Activated T-helper 1 cell treated with anti-CD3 and anti-CD28 coated beads, Interleukin-2, amount 50 U/mL, for 16 hours (primary cell): ENCODE measurements around the gene MEF2D.

Experiments
- DNase-seq, 2 donors: peaks; one replicate each; pipeline ENCODE4 v3.0.0-alpha.2; 2020; ENCODE audit warnings: low read depth in 1 of 2, low spot score in 1 of 2

Gene MEF2D

DNA sequence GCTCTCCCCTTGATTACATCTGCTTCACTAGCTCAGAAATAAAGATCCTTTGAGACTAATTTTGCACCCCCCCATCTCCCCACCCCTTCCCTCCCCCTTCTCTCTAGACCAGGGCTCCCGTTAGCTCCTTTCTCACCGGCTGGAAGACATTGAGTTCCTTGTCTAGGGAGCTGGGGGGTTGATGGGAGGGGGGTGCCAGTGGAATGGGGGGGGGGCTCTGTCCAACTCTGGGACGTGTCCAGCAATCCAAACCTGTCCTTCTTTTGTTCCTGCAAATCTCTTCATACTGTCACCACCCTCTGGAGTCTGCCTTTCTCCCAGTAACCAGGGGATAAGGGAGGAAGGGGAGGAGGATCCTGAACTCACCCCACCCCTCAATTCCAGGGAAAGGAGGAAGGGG, 69.7 kb downstream of the MEF2D start:
- no peak for DNase-seq

DNA sequence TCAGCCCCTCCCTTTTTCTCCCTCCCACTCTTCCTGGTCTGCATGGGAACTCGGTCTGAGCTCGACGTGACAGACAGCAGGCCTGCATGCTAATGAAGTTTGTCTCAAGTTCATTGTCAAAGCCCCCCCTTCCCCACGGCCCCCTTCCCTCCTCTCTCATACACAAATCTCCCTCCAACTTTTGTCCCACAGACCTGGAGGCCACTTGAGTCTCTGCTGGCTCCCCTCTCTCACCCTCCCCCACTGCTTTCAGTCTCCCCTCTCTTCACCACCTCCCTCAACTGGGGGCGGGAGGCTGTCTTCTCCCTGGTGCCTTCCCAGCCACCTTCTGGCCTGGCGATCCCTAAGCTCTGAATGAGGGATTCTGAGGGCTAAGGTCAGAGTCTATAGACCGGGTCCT, 70.3 kb downstream of the MEF2D start:
- DNase-seq: no peak

DNA sequence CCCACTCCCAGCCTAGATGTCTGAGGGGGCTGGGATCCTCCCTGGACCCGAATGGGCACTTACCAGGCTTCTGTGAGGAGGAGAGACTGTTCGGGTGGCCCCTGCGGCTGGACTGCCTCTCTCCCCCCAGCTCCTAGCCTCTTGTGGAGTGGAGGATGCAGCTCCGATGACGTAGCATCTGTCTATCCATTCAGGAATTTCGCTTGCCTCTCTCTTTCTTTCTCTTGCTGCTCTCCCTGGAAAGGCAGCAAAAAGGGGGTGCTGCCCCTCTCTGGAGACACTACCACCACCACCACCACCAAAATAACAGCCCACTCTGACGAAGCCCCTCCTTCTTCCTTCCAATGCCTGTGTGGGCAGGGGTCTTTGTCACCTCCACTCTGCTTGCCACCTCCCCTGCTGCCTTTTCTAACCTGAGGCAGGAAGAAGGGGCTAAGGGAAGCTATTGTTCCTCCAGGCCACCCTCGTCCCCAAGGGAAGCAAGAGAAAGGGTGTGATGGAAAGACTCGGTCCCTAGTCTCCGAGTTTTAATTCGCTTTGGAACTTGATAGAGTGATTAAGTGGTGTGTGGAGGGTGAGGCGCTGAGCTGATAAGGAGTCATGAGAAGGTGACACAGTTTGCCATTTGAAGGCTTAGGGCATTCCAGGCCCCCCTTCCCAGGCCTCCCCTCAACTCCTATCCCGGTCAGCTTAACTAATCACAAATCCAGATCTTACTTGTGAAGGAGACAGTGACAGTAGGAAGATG, 71.1 kb downstream of the MEF2D start:
- no peak for DNase-seq

- no peak for DNase-seq
These were observed 71.8 kb downstream of the MEF2D start for GRCh38 chr1:156428746-156429288.

DNA sequence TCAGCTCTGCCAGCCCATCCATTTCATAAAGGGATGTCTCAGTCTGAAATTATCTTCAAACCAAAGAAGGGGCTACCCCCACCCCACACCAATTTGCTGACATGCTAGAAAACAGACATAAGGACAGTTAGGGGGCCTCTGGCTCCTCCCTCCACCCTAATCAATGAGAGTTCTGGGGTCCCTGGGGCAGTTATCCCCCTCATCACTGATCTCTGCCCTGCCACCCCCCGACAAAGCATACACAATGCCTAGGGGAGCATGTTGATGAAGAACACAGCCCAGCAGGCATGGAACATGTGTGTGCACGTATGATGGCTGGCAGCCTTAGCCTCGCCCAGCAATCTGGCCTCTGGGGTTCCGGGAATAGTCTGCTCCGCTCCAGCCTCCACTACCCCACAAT, 72.6 kb downstream of the MEF2D start:
- DNase-seq: no peak

GRCh38 chr1:156425943-156426342, 74.6 kb downstream of the MEF2D start:
- no peak for DNase-seq

GRCh38 chr1:156424806-156425432, 75.7 kb downstream of the MEF2D start:
- DNase-seq: no peak

- DNase-seq: no peak
These were observed 76.9 kb downstream of the MEF2D start for GRCh38 chr1:156423422-156424352.

DNA sequence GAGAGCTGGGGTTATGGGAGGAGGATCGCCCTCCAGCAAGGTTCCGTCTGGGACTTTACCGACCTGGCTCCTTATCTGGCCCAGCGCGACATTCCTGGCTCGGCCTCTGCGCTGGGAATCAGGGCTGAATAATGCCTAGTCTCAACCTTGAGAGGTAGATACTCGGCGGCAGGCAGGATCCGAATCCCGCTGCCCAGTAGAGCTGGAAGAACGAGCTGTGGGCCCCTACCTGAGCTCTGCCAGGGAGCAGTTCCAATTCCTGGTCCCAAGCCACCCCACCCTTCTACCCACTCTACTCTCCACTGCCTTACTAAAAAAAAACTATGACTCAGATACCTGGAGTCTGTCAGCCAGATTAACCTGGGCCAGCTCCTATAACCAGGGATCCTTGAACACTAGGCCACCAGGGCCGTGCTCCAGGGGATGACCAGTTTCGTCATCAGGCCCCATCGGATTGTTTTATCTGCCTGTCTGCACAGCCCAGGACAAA, 77.9 kb downstream of the MEF2D start:
- no peak for DNase-seq

DNA sequence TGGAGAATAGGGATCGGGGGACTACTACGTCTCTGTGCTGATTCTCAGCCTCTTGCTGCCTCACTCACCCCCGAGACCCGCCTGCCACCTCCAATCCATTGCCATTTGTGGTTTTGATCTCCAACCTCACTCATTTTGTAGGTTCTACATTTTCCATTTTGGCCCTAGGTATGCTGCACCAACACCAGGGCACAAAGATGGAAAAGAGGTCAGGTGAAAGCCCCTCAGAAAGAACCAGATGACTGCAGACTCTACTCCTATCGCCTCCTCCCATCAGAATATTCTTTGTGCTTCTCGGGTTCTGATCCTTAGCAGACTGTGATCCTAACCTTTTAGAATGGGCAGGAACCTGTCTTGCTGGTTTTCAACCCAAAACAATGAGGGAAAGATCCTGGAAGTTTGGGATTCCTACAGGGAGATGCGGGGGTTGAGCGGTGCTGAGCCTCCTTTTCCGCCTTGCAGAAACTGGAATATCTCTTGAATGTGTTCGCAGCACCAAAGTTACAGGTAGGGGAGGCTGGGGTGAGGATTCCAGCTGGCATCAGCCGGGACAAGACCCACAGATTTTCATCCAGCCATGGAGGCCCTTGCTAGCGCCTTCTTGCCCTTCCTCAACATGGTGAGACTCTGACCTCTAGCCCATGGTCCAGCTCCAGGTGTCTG, 78.5 kb downstream of the MEF2D start:
- no peak for DNase-seq

- DNase-seq: peak; percentile 23 to 43
These were observed 79.3 kb downstream of the MEF2D start for GRCh38 chr1:156421062-156421938.

DNA sequence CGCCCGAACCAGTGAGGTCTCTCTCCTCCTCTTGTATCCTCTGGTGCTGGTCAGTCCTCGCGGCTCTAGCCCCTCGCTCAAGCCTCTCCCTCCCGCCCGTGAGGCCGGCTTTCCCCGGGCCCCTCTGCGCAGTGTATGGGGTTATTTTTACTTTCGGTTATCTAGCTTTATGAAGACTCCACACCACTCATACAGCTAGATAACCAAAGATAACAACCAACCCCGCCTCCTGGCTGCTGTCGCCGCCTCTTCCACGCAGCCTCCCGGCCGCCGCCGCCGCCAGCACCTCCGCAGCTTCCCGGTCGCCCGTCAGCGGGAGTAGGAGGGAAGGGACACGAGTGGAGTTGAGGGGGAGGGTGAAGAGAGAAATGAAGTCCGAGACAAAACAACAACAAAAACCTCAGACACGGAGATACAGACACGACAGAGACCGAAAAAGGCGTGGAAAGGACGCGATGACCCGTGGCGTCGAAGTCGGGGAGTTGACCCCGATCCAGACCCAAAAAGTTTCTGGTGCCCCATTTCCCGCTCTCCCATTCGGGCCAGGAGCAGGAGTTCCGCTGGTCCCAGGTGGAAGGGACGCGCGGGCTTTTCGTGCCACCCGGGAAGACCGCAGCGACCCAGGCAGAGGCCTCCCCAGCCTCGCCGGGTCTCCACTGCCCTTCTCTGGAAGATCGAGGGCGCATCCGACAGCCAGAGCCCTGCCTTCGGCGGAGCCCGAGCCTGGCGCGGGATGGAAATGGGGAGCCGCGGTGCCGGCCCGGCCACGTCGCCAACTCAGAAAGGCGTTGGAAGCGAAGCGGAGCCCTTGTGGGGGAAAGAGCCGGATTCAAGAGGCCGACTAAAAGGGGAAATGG, 80.1 kb downstream of the MEF2D start:
- DNase-seq: peak in 1 of 2 donors; percentile 20

DNA sequence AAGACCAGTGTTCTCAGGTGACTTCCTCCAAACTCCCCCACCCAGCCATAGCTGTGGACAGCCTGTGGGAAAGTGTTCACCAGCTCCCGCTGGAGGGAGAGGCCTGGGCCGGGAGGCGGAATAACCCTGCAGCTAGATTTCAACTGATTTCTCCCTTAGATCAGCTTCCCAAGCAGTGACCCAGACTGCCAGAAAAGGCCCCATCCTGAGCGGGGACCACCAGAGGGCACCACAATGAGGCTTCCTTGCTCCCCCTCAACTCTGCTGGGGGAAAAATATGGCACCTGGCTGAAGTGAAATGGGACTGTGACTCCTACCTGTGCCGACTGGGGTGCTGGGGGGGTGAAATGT, 80.7 kb downstream of the MEF2D start:
- DNase-seq: no peak

GRCh38 chr1:156418416-156419070, 82.0 kb downstream of the MEF2D start:
- DNase-seq: no peak

DNA sequence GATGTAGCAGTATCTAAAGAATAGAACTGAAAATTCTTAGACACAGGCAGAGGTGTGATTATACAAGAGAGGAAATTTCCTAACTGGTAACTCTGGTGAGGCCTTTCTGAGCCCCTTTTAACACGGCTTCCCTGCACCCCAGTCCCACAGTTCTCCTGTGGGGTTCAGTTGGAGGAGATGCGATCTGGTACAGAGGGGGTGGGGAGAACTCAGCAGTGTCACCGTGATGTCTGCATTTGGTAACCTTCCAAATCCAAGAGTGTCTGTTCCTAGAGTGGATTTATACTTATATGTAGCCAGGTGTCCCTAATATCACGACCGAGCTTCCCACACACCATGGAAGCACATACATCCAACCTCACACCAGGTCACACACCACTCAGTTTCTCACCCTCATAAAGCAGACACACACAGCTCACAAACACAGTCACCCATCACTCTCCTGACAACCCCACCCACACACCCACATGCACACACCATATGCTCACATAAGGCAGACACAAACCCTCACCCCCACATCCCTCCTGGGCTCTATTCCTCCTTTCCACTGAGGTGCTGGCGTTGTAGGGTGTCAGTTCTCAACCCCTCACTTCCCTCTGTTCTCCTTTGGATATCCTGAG, 83.1 kb downstream of the MEF2D start:
- no peak for DNase-seq

DNA sequence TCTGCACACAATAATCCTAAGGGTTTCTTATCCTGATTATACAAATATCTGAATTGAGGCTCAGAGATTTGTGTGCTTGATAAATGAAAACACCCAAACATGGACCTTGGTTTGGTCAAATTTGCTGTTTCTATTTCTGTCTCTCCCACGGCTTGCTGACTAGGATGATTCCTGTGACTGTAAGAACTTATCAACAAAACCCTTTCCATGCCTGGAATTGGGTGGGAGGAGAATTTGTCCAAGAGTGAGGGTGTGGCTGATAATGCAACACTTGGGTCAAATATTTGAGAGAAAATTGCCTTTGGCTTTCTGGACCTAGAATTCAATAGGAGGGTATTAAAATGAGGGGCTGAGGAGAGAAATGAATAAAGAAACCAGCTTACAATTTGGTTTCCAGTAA, 83.6 kb downstream of the MEF2D start:
- no peak for DNase-seq

GRCh38 chr1:156414461-156415064, 86.0 kb downstream of the MEF2D start:
- DNase-seq: no peak
